ENCODE measurements around the gene DACH1.

DACH1 gene

DNA sequence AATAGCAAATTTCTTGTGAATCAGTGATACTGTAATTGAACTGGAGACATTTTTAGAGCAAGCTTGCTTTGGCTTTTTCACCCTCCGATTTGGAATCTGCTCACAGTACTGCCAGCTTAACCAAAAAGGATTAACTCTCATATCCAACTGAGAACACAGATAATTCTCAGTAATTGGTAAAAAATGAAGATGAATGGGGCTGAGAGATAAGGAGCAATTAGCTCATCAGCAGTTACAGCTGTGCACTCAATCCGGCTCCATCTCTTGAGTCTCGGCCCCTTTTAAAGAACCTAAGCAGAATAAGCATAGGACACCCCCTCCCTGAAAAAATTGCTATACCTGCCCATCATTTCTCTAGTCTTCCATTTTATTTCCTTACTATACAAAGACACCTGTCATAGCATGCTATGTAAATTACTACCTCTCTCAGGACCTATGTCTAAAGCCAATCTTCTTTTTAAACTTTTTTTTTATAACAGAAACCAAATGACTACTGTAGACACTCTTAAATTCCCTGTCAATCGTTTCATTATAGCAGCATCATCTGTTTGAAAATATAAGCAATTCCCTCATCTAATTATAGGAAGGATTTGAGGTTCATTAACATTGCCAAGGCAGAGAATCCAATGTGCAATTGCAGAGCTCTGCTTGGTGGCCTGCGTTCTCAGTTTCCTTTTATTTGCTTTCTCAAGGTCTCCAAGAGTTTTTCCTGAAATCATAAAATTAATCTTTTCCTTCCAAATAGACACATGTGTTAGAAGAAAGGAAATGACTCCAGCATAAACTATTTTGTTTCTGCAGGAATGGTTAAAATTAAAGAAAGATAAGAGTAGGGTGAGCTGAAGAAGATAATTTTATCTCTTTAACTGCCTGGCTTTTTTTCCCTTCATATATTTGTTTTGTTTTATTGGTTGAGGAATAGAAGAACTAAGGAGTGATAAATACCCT is 242.1 kb downstream of the DACH1 start:
- ATAC-seq: no peak; the same call in 2 of the 3 replicates
- TF ChIP-seq ZNF565 (CRISPR knock-in tag; conservative IDR thresholded peaks at IDR 0.05; ENCODE audit: low read depth) (no peak), BACH2 (CRISPR knock-in tag; IDR thresholded peaks at IDR 0.05; ENCODE audit: borderline replicate concordance) (no peak), ISL1 (CRISPR knock-in tag; IDR thresholded peaks at IDR 0.05) (peak; percentile 23; the same call in 1 of the 2 replicates), TCF4 (CRISPR knock-in tag; IDR thresholded peaks at IDR 0.05; ENCODE audit: borderline replicate concordance) (peak; percentile 55; the same call in 1 of the 2 replicates), ZFP3 (CRISPR knock-in tag; IDR thresholded peaks at IDR 0.05) (no peak), TSHZ2 (CRISPR knock-in tag; IDR thresholded peaks at IDR 0.05) (peak; percentile 91)

GRCh38 chr13:71621174-71622124 is 245.6 kb downstream of the DACH1 start:
- peak; percentile 68 for ATAC-seq
- TF ChIP-seq, protein P1, sequence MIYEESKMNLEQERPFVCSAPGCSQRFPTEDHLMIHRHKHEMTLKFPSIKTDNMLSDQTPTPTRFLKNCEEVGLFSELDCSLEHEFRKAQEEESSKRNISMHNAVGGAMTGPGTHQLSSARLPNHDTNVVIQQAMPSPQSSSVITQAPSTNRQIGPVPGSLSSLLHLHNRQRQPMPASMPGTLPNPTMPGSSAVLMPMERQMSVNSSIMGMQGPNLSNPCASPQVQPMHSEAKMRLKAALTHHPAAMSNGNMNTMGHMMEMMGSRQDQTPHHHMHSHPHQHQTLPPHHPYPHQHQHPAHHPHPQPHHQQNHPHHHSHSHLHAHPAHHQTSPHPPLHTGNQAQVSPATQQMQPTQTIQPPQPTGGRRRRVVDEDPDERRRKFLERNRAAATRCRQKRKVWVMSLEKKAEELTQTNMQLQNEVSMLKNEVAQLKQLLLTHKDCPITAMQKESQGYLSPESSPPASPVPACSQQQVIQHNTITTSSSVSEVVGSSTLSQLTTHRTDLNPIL (CRISPR knock-in tag; IDR thresholded peaks at IDR 0.05; ENCODE audit: low read depth): no peak
- TF ChIP-seq TSHZ2 (CRISPR knock-in tag; IDR thresholded peaks at IDR 0.05) (peak; percentile 83; the same call in 1 of the 2 replicates), GLIS3 (CRISPR knock-in tag; IDR thresholded peaks at IDR 0.05) (no peak), ISL1 (CRISPR knock-in tag; IDR thresholded peaks at IDR 0.05) (peak; percentile 50), CSDC2 (CRISPR knock-in tag; IDR thresholded peaks at IDR 0.05) (no peak), ARNTL (CRISPR knock-in tag; IDR thresholded peaks at IDR 0.05; ENCODE audit: borderline replicate concordance, low read depth) (0 out of 2 replicates have a peak, but pooled peaks have one; percentile 31), OSR1 (CRISPR knock-in tag; IDR thresholded peaks at IDR 0.05) (no peak), TCF4 (CRISPR knock-in tag; IDR thresholded peaks at IDR 0.05; ENCODE audit: borderline replicate concordance) (peak; percentile 87), PATZ1 (CRISPR knock-in tag; IDR thresholded peaks at IDR 0.05; ENCODE audit: borderline replicate concordance) (no peak), ZFP3 (CRISPR knock-in tag; IDR thresholded peaks at IDR 0.05) (no peak), PPARA (CRISPR knock-in tag; IDR thresholded peaks at IDR 0.05; ENCODE audit: borderline replicate concordance) (no peak), RARB (CRISPR knock-in tag; IDR thresholded peaks at IDR 0.05) (no peak)

- TF ChIP-seq TCF4 (CRISPR knock-in tag; IDR thresholded peaks at IDR 0.05; ENCODE audit: borderline replicate concordance): no peak
- ATAC-seq: no peak
These were observed 247.9 kb downstream of the DACH1 start for GRCh38 chr13:71619096-71619495.

DNA sequence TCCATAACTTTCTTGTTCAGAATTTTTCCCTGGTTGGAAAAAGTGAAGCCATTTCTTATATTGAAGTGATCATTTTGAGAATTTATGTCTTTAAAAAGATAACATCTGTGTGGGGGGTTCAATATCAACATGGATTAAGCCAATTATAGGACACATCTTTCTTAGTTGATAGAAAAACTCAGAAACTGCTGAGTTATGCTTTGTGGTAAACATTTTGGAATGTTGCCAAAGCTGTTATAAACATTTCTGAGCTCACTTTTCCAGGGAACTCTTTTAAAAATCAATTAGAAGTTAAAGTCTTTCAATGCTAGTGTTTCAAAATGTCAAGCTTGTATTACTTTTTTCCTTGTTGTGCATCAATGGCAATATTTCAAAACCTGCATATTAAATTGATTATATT is 248.8 kb downstream of the DACH1 start:
- 0 out of 2 replicates have a peak, but pooled peaks have one; percentile 21 for TF ChIP-seq ZC3H10 (CRISPR knock-in tag; IDR thresholded peaks at IDR 0.05)
- no peak for TF ChIP-seq ZNF565 (CRISPR knock-in tag; conservative IDR thresholded peaks at IDR 0.05; ENCODE audit: low read depth)
- ATAC-seq: no peak

Measured in SK-N-SH treated with all-trans-retinoic acid at 6 μM for 48 hours (cell line).